WI38 (cell line): Measurements from ENCODE around the gene MTA2.

Source experiments
- H3K4me3 ChIP-seq: 2 replicates; pipeline ENCODE4 v1.5.1; 2011; ENCODE audit warnings: low read depth, mild to moderate bottlenecking, control low read depth, low read length
- CTCF ChIP-seq: IDR thresholded peaks from 2 replicates; pipeline ENCODE4 v1.5.1; 2012; ENCODE audit warnings: low read depth, mild to moderate bottlenecking, control low read depth, low read length

Gene MTA2

DNA sequence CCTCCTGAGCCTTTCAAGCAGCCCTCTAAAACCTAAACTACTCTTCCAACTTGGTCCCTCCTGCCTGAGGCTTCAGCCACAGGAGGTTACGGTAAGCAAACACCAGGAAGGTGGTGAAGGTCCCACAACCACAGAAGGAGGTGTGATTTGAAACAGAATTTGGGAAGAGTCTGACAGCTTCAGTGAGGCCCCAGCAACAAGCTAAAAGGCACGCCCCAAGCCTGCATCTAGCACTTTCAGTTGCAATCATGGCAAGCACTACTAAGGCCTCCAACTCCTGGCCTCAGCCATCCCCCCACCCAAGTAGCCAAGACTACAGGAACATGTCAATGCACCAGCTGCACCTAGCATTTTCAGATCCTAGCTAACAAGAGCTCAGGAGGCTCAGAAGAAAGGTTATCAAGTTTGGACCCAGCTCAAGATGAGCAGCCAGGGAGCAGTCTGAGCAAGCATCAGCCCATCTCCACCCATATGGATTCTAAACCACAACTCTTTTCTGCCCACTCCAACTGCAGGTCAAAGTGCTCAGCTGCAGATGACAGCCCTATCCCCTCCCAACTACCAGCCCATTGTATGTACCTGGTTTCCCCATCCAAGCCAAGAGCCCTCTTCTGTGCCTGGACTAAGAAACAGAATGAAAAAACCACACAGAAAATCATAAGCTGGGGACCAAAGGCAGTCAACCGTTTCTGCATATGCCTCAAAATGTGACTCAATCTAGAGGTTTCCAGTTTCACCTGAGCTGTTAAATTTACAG, 44.6 kb downstream of the MTA2 start:
- H3K4me3 ChIP-seq: no peak overlapping the region
- no peak for TF ChIP-seq CTCF

GRCh38 chr11:62556108-62556874, 45.4 kb downstream of the MTA2 start:
- no peak for TF ChIP-seq CTCF
- H3K4me3 ChIP-seq: peak overlapping the region; percentile 13

GRCh38 chr11:62555464-62556107, 46.1 kb downstream of the MTA2 start:
- no peak for TF ChIP-seq CTCF
- H3K4me3 ChIP-seq: peak overlapping the region; percentile 11; the same call in 1 of the 2 replicates

DNA sequence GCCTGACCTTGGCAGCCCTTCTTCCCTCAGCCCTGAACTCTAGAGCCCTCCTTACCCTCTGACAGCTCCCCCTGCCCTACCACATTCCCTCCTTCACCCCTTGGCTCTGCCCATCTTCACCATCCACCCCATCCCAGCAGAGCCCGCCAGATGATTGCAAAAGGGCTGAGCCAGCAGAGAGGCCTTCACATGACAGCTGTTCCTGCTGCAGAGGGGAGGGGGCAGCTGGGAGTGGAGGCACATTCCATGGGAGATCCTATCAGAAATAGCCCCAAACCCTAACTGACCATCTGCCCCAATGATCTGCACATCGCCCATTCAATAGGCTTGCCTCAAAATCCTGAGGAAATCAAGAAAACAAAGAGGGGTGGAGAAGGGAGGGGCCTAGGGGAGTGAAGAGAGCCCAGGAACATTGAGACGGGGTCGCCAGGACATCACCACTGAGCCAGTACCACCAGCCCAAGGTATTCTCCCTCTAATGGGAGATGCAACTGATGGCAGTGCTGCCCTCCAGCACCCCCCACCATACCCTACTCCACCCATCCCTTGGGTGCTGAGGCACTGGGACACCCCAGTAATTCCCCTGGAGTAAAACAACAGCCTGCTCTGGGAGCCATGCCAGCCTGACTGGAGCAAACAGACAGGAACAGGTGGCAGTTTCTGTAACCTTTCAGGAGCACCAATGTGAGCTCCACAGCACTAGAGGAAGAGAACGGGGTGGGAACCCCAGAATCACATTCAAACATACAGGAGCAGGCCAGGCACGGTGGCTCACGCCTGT, 47.1 kb downstream of the MTA2 start:
- no peak for TF ChIP-seq CTCF
- peak overlapping the region; percentile 55 for H3K4me3 ChIP-seq

DNA sequence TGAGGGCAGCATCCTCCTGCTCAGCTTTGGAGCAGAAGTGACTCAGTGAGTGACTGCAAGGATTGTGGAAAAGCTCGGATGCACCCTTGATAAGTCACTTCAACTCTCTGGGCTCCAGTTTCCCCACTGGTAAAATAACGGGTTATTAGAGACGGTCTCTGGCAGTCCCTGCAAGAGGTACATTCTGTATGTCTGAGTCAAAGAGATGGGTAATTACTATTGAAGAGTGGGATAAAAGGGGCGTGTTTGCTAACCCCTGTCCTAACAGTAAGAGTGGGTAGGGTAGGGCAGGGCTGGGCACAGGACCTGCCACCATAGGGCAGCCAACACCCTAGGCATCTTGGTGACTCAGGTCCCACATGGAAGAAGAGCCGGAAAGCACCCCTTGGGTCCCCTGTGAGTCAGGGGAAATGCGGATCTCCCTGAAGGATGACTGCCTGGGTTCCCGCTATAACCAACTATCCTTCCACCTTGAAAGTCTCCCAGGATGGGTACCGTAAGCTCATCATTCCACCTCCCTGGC, 47.8 kb downstream of the MTA2 start:
- TF ChIP-seq CTCF: no peak
- peak overlapping the region; percentile 55 for H3K4me3 ChIP-seq

DNA sequence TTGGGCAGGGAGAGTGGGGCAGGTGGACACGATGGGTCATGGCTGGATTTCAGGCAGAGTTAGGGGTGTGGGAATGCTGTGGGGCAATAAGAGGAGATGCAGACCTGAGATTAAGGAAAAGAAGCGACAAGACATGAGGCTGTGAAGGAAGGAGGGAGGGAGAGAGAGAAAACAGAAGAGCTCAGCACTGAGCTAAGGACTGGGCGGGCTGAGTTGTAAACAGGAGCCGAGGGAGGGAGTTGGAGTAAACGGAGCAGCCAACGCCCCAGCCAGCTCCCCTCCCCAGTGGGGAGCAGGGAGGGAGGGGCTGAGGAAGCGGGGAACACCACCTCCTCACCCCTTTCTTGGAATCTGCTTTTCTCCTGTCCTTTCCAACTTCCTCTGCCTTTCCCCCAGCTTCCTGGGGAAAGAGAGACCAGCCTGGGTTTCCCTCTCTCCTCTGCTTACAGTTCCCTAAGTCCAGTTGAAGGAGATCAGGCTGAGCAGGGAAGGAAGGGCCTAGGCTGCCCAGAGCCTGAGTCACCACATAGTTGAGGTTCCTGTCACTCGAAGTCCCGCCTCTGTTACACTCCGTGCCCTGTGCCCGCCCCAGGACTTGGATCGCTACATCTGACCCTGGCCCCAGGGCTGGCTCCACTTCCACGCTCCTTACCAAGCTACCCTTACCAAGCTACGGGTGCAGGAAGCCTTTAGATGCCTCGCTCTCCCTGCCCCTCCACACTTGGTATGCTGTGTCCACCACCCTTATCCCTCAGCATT, 48.4 kb downstream of the MTA2 start:
- peak overlapping the region; percentile 55 for H3K4me3 ChIP-seq
- no peak for TF ChIP-seq CTCF
